HG03439 (cell line): ENCODE data around the gene KCNMA1.
A peak's percentile ranks its signal among the peaks of the same experiment; 100 is the strongest.

ENCODE experiments used
- ATAC-seq: cut with Tn5 transposase; IDR thresholded peaks from one replicate; pipeline ENCODE4 v1.9.1; 2021; ENCODE audit warnings: mild to moderate bottlenecking, moderate library complexity; ENCODE audit not compliant: unreplicated experiment

KCNMA1 gene

GRCh38 chr10:77042706-77043419, 594.7 kb downstream of the KCNMA1 start:
- ATAC-seq: no peak

GRCh38 chr10:77041636-77042258, 595.9 kb downstream of the KCNMA1 start:
- ATAC-seq: no peak

DNA sequence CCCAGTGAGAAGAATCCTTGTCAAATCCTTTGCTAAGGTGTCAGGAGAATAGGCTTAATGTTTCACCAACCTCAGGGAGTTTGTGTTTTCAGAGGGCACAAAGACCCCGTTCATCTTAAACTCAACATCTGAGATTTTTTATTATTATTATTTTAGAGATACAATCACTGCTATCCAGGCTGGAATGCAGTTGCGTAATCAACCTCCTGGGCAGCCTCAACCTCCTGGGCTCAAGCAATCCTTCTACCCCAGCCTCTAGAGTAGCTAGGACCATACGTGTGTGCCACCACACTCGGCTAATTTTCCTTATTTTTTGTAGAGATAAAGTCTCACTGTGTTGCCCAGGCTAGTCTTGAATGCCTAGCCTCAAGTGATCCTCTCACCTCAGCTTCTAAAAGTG, 599.2 kb downstream of the KCNMA1 start:
- no peak for ATAC-seq

GRCh38 chr10:77037735-77038403, 599.7 kb downstream of the KCNMA1 start:
- no peak for ATAC-seq

DNA sequence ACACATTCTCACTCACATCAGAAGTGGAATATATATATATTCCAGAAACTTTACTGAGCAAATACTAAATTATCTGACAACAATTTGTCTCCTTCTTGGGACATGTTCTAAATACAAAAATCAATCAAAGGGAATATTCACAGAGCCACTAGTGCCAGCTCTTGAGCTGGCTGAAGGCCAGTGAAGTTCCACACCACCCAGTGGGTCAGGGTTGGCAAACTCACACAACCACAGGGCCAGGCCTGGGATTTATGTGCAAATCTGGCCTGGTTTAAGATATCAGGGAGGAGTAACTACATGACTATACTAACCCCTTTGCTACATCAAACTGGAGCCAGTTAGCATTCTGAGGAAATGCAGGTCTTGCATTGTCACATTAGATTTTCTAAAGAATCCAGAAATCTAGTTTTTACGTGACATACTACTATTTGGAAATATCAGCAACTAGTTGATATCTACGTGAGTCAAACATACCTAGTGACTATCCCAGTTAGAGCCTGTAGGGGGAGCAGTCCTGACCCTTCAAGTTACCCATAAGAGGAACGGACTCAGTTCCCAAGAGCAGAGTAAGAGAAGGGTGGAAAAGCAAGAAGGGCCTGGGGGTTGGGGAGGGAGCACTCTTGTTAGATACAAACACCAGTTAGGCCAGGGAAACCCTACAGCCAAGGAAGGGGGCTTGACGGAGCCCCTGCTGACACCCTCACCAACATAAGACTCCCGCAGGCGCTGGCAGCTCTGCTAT, 600.4 kb downstream of the KCNMA1 start:
- no peak for ATAC-seq

DNA sequence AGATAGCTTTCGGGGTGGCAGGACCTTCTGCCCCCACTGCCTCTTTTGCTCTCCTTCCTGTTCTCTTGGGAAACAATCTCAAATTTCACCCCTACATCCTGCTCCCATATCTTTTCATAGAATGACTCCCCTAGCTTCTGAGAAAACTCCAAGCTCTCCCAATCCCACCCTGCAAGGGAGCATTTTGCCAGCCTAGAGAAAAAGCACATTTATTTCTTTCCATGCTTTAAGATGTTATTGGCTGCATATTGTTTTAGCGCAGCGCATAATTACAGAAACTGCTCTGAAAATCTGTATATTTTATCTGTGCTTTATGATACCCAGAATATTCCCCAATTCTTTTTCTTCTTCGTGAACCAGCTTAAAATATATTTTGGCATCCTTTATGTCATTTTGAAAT, 601.3 kb downstream of the KCNMA1 start:
- no peak for ATAC-seq

GRCh38 chr10:77034795-77035194, 602.8 kb downstream of the KCNMA1 start:
- no peak for ATAC-seq

DNA sequence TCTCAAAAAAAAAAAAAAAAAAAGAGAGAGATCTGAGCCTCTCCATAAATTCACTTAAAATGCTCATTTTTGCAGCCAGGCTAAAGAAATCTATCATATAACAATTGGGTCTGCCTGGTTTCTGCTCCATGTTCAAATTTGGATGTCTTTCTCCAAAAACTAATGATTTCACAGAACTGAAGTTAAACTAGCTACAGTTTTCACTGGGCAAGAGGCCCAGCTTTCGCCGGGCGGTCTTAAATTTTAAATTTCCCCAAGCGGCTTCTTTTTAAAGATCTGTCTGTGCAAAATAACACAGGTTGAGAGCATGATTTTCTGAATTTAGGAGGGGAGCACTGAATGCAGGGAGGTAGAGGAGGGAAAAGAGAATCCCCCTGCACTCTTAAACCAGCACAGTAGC, 603.4 kb downstream of the KCNMA1 start:
- no peak for ATAC-seq

DNA sequence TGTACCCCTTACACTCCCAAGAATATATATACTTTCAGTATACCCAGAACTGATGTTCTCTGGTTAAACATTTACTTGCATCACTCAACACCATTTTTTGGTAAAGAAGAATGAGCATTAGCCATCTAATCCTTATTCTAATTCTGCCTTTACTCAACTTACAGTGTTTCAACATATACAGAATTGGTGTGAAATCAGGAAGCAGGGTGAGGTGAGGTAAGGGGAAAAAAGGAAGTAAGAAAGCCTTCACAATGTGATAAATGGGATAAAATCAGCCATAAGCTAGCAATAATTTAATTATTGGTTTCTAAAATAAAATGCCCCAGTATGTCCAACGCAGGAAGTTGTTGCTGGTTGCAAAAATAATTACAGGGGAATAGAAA, 605.4 kb downstream of the KCNMA1 start:
- ATAC-seq: no peak

DNA sequence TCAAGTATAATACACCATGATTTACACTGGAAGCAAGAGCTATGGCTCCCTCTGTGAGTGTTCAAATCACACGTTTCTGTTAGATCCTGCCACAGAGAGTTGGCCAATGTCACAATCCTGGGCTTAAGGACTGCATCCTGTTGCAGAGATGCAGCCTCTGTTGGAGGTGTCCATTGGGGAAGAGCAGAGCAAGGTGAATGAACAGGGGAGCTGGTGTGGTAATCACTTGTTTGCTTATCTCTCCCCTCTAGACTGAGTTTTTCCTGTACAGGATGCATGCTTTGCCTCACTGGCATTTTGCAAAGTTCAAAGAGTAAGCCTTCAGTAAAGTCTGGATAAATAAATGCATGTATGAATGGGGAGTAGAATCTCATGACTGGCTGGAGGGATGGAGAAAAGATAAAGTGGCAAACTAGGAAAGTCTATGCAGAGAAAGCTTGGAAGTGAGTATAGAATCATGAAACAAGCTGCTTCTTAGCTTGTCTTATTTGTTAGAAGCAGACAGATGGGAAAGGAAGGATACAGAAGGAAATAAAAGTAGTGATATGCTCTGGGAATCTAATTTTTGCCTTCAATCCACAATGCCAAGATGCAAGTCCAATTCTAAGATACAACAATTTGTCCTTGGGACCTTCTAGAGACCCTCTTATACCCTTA, 605.9 kb downstream of the KCNMA1 start:
- no peak for ATAC-seq

GRCh38 chr10:77030974-77031373, 606.6 kb downstream of the KCNMA1 start:
- ATAC-seq: no peak

DNA sequence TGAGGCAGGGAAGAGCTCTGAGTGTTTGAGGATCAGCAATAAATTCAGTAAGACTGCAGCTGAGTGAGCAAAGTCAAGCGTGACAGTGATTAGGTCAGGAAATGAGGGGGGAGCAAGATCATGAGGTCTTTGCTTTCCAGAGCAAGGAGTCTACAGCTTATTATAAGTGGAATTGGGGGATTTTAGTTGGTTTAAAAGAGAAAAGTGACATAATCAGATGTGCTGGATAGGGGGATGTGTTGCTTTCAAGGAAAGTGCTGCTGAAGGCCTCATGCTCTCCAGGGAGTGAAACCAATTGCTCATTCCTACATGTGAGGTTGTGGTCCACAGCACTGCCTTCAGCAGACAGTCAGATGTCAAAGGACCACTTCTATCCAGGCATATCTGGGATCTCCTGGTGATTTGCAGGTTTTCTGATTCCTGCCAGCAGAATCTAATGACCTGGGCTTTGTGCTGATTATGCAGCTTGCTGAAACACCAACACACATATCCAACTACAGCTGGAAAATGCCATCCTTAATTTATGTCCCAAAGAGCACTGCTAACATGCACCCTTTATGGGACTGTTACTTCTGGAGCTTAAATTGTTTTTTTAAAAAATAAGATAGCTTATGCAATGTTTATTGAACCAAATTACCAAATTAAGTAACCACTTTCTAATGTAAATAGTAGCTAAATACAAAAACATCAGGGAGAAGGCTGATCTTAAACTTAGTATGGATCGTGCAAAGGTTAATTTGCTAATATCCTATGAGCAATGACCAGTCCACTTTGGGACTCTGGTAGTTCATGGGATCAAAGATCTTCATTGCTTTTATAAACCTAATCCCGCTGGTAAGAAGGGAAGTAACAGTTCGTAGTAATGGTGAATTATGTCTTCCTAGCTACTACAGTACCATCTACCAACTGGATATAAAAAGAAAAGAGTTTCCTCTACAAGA, 607.6 kb downstream of the KCNMA1 start:
- no peak for ATAC-seq

GRCh38 chr10:77028042-77028441, 609.6 kb downstream of the KCNMA1 start:
- no peak for ATAC-seq

DNA sequence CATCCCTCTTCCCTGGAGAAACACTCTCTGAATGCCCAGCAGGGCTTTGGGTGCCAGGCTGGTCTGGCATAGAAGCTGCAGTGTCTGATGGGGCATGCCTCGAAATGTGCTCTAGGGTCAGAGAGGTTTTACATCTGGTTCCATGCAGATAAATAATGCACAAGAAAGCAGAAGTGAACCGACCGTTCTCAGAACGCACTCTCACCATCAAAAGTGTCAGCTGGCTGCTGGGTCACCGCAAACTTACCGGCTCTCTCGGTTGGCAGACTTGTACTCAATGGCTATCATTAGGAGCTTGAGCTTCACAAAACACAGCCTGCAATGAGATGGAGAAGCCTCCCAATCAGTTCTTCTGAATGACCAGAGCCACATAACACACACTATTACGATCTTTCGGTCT, 610.0 kb downstream of the KCNMA1 start:
- ATAC-seq: peak; percentile 80

DNA sequence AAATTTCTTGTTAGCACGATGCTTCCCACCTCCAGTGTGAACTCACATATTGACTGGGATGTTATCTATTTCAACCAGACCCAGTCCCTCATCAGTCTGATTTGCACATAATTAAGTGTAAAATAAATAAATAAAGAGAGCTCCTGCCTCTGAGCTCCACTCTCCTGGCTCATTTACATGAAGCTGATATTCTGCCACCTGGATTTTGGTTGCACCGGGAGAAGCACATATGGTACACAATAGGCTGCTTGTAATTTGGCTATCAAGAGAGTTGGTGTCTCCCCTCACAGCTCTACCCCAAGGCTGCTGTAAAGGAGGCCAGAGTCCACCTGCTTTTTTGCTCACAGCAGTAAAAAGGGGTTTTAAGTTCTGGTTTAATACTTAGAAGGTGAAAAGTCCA, 610.5 kb downstream of the KCNMA1 start:
- ATAC-seq: no peak

GRCh38 chr10:77026148-77026547, 611.5 kb downstream of the KCNMA1 start:
- no peak for ATAC-seq

- ATAC-seq: no peak
Observed at GRCh38 chr10:77024461-77024860, 613.1 kb downstream of the KCNMA1 start.

DNA sequence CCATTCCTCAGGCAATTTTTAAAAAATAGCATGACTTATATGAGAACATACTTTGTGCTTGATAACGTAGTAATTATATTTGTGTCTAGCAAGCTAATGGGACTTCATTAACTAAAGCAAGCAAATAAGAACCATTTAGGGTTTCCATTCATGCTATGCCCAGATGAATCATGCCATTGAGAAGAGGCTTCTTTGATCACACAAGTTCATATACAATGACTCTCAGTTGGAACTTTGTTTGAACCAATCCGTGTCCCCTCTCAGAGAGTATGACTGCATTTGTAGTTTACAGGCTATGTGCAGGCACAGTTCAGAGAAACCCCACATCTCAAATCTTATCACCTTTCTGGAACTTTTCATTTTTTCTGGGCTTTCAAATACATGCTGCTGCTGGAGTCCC, 614.2 kb downstream of the KCNMA1 start:
- ATAC-seq: no peak

GRCh38 chr10:77022671-77023070, 614.9 kb downstream of the KCNMA1 start:
- no peak for ATAC-seq

DNA sequence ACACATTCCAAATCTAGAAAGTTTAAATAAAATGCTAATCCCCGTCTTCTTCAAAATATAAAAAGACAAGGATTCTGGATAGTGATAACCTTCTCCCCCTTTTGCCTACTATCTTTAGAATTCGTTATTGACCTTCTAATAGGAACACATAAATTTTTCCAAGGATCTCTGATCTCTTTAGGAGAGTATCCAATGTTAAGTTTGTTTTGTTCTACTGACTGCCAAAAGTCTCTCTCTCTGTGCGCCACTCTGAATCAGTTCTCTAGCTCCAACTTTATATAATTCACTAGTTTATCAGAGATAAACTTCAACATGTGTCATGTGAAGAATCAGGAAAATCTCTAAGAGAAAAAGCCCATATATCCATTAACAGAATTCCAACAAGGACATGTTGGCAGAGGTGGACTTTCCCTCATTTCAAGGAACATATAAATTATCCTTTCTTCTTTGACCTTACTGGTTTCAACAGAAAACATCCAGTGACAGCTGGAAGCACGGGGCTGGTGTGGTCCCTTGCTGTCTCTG, 615.6 kb downstream of the KCNMA1 start:
- no peak for ATAC-seq
